Measurements from ENCODE around the gene SCGN.
A peak's percentile ranks its signal among the peaks of the same experiment; 100 is the strongest.

The SCGN gene

GRCh38 chr6:25676775-25677174 is 24.8 kb downstream of the SCGN start:
- no peak for TF ChIP-seq JUND (IDR thresholded peaks at IDR 0.05; ENCODE audit: low read depth)
- DNase-seq (ENCODE audit: low read depth in 1 of 2, low spot score in 1 of 2), result no peak
- in situ Hi-C loops (cut with HindIII; ENCODE audit: low pct_unique_long_range_greater_than_20kb, low sequenced_read_pairs), result no loop called here

- TF ChIP-seq JUND (IDR thresholded peaks at IDR 0.05; ENCODE audit: low read depth), result no peak
- in situ Hi-C loops (cut with HindIII; ENCODE audit: low pct_unique_long_range_greater_than_20kb, low sequenced_read_pairs), result no loop called here
- DNase-seq (ENCODE audit: low read depth in 1 of 2, low spot score in 1 of 2), result no peak
These were observed 29.8 kb downstream of the SCGN start for GRCh38 chr6:25681848-25682247.

- in situ Hi-C loops (cut with HindIII; ENCODE audit: low pct_unique_long_range_greater_than_20kb, low sequenced_read_pairs), result no loop called here
- no peak for DNase-seq (ENCODE audit: low read depth in 1 of 2, low spot score in 1 of 2)
- TF ChIP-seq JUND (IDR thresholded peaks at IDR 0.05; ENCODE audit: low read depth), result no peak
These were observed 30.3 kb downstream of the SCGN start for GRCh38 chr6:25682324-25682723.

GRCh38 chr6:25684565-25684964 is 32.5 kb downstream of the SCGN start:
- in situ Hi-C loops (cut with HindIII; ENCODE audit: low pct_unique_long_range_greater_than_20kb, low sequenced_read_pairs), result no loop called here
- no peak for TF ChIP-seq JUND (IDR thresholded peaks at IDR 0.05; ENCODE audit: low read depth)
- no peak for DNase-seq (ENCODE audit: low read depth in 1 of 2, low spot score in 1 of 2)

GRCh38 chr6:25685251-25685650 is 33.2 kb downstream of the SCGN start:
- in situ Hi-C loops (cut with HindIII; ENCODE audit: low pct_unique_long_range_greater_than_20kb, low sequenced_read_pairs), result no loop called here
- no peak for DNase-seq (ENCODE audit: low read depth in 1 of 2, low spot score in 1 of 2)
- TF ChIP-seq JUND (IDR thresholded peaks at IDR 0.05; ENCODE audit: low read depth), result no peak

GRCh38 chr6:25685896-25686295 is 33.9 kb downstream of the SCGN start:
- in situ Hi-C loops (cut with HindIII; ENCODE audit: low pct_unique_long_range_greater_than_20kb, low sequenced_read_pairs), result no loop called here
- TF ChIP-seq JUND (IDR thresholded peaks at IDR 0.05; ENCODE audit: low read depth), result no peak
- no peak for DNase-seq (ENCODE audit: low read depth in 1 of 2, low spot score in 1 of 2)

GRCh38 chr6:25686856-25687255 is 34.8 kb downstream of the SCGN start:
- in situ Hi-C loops (cut with HindIII; ENCODE audit: low pct_unique_long_range_greater_than_20kb, low sequenced_read_pairs), result no loop called here
- no peak for DNase-seq (ENCODE audit: low read depth in 1 of 2, low spot score in 1 of 2)
- no peak for TF ChIP-seq JUND (IDR thresholded peaks at IDR 0.05; ENCODE audit: low read depth)

GRCh38 chr6:25689966-25690365 is 38.0 kb downstream of the SCGN start:
- no peak for DNase-seq (ENCODE audit: low read depth in 1 of 2, low spot score in 1 of 2)
- TF ChIP-seq JUND (IDR thresholded peaks at IDR 0.05; ENCODE audit: low read depth), result no peak
- in situ Hi-C loops (cut with HindIII; ENCODE audit: low pct_unique_long_range_greater_than_20kb, low sequenced_read_pairs), result no loop called here

GRCh38 chr6:25691894-25692293 is 39.9 kb downstream of the SCGN start:
- no peak for TF ChIP-seq JUND (IDR thresholded peaks at IDR 0.05; ENCODE audit: low read depth)
- DNase-seq (ENCODE audit: low read depth in 1 of 2, low spot score in 1 of 2), result no peak
- in situ Hi-C loops (cut with HindIII; ENCODE audit: low pct_unique_long_range_greater_than_20kb, low sequenced_read_pairs), result no loop called here

- no peak for TF ChIP-seq JUND (IDR thresholded peaks at IDR 0.05; ENCODE audit: low read depth)
- DNase-seq (ENCODE audit: low read depth in 1 of 2, low spot score in 1 of 2), result no peak
- in situ Hi-C loops (cut with HindIII; ENCODE audit: low pct_unique_long_range_greater_than_20kb, low sequenced_read_pairs), result no loop called here
These were observed 40.5 kb downstream of the SCGN start for GRCh38 chr6:25692472-25692871.

GRCh38 chr6:25694366-25694765 is 42.4 kb downstream of the SCGN start:
- DNase-seq (ENCODE audit: low read depth in 1 of 2, low spot score in 1 of 2), result no peak
- TF ChIP-seq JUND (IDR thresholded peaks at IDR 0.05; ENCODE audit: low read depth), result no peak
- in situ Hi-C loops (cut with HindIII; ENCODE audit: low pct_unique_long_range_greater_than_20kb, low sequenced_read_pairs), result no loop called here

GRCh38 chr6:25695671-25696070 is 43.7 kb downstream of the SCGN start:
- TF ChIP-seq JUND (IDR thresholded peaks at IDR 0.05; ENCODE audit: low read depth), result no peak
- in situ Hi-C loops (cut with HindIII; ENCODE audit: low pct_unique_long_range_greater_than_20kb, low sequenced_read_pairs), result no loop called here
- peak in 1 of 2 experiments; percentile 56 for DNase-seq (ENCODE audit: low read depth in 1 of 2, low spot score in 1 of 2)

- no peak for DNase-seq (ENCODE audit: low read depth in 1 of 2, low spot score in 1 of 2)
- in situ Hi-C loops (cut with HindIII; ENCODE audit: low pct_unique_long_range_greater_than_20kb, low sequenced_read_pairs), result no loop called here
These were observed 45.7 kb downstream of the SCGN start for GRCh38 chr6:25697537-25698340.

GRCh38 chr6:25698631-25699030 is 46.6 kb downstream of the SCGN start:
- TF ChIP-seq JUND (IDR thresholded peaks at IDR 0.05; ENCODE audit: low read depth), result no peak

More at GRCh38 chr6:25697537-25698340, 45.7 kb downstream of the SCGN start:
- no peak for TF ChIP-seq JUND (IDR thresholded peaks at IDR 0.05; ENCODE audit: low read depth)

More at GRCh38 chr6:25698631-25699030, 46.6 kb downstream of the SCGN start:
- DNase-seq (ENCODE audit: low read depth in 1 of 2, low spot score in 1 of 2), result no peak
- in situ Hi-C loops (cut with HindIII; ENCODE audit: low pct_unique_long_range_greater_than_20kb, low sequenced_read_pairs), result no loop called here

Data from T47D (cell line).